Upper lobe of left lung (tissue), 4 donors: ENCODE results near the gene NAA80.

ENCODE experiments used
- EP300 ChIP-seq, 4 donors: sonication (generic); formaldehyde crosslinking; IDR thresholded peaks; one replicate each; pipeline ENCODE4 v1.5.1; 2017; ENCODE audit warnings: antibody characterized with exemption in 4 of 4, control low read depth in 2 of 4
- POLR2A ChIP-seq, 4 donors: fragments of 450-650 bp; IDR thresholded peaks; one replicate each; pipeline ENCODE4 v1.5.1; 2016 to 2017; ENCODE audit warnings: antibody characterized with exemption in 4 of 4, mild to moderate bottlenecking in 2 of 4
- POLR2AphosphoS5 ChIP-seq, 2 donors: sonication (generic); formaldehyde crosslinking; IDR thresholded peaks; one replicate each; pipeline ENCODE4 v1.5.1; 2017; ENCODE audit warnings: antibody characterized with exemption in 2 of 2
- TF ChIP-seq, protein P1 (sequence below), 6 experiments: fragments of 450-650 bp in 4 of 6; fragments of 200-600 bp in 2 of 6; sonication (generic) in 2 of 6; IDR thresholded peaks; one replicate each; pipeline ENCODE4 v1.5.1; 2016 to 2019; ENCODE audit warnings: antibody characterized with exemption in 6 of 6

DNA sequence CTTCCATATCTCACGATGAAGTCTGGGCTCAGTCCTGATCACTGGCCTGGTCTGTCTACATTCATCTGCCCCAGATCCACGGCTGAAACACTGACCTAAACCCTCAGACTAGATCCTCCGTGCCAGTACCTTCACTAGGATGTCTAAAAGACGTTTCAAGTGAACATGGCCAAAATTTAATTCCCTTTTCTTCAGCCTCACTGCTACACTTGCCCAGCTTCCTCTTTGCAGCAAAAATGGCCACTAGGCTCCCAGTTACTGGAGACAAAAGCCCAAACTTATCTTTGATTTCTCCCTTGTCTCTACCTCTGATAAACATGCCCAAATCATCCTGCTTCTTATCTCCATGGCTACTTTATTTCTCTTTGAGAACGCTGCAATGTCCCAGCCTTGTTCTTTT lies 39.8 kb upstream of the NAA80 start:
- TF ChIP-seq, protein P1, sequence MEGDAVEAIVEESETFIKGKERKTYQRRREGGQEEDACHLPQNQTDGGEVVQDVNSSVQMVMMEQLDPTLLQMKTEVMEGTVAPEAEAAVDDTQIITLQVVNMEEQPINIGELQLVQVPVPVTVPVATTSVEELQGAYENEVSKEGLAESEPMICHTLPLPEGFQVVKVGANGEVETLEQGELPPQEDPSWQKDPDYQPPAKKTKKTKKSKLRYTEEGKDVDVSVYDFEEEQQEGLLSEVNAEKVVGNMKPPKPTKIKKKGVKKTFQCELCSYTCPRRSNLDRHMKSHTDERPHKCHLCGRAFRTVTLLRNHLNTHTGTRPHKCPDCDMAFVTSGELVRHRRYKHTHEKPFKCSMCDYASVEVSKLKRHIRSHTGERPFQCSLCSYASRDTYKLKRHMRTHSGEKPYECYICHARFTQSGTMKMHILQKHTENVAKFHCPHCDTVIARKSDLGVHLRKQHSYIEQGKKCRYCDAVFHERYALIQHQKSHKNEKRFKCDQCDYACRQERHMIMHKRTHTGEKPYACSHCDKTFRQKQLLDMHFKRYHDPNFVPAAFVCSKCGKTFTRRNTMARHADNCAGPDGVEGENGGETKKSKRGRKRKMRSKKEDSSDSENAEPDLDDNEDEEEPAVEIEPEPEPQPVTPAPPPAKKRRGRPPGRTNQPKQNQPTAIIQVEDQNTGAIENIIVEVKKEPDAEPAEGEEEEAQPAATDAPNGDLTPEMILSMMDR (IDR thresholded peaks at IDR 0.05): no peak
- TF ChIP-seq POLR2AphosphoS5 (IDR thresholded peaks at IDR 0.05) (no peak), POLR2A (IDR thresholded peaks at IDR 0.05) (no peak), EP300 (IDR thresholded peaks at IDR 0.05) (no peak)
